AG04449 (cell line): Measurements from ENCODE around the gene SPATA19.

Source experiments
- CTCF ChIA-PET: fragments of 350-600 bp; formaldehyde crosslinking; extraction: SDS; loops from one replicate; lab custom pipeline; 2021; ENCODE audit warnings: antibody characterized with exemption; lab: Yijun Ruan, JAX
- POLR2A ChIA-PET: fragments of 400-600, 350-600 bp; formaldehyde crosslinking; extraction: SDS; loops from one replicate; lab custom pipeline; 2020; ENCODE audit warnings: antibody characterized with exemption, inconsistent platforms; lab: Yijun Ruan, JAX
- DNase-seq: peaks from one replicate; pipeline ENCODE4 v3.0.0-alpha.2; 2010; ENCODE audit warnings: low read depth, low spot score
- H3K4me3 ChIP-seq: 2 replicates; pipeline ENCODE4 v1.5.1; 2011; ENCODE audit warnings: low read depth, mild to moderate bottlenecking, control low read depth, low read length
- CTCF ChIP-seq: IDR thresholded peaks from one replicate; pipeline ENCODE4 v1.5.1; 2011; ENCODE audit warnings: mild to moderate bottlenecking, moderate library complexity, low read length, control low read depth, inconsistent platforms; ENCODE audit not compliant: insufficient read depth; ENCODE audit errors: missing control alignments

Gene SPATA19

GRCh38 chr11:133845413-133845812 is at the start of gene SPATA19:
Gene SPATA19 (minus strand): TSS chr11:133845513. CDS start chr11:133845446, 67 bp downstream.
- no peak for DNase-seq
- TF ChIP-seq CTCF, result no peak
- ChIA-PET POLR2A (no interaction called here), CTCF (no interaction called here)
- H3K4me3 ChIP-seq, result no peak within 1 kb of the TSS

- ChIA-PET POLR2A (no interaction called here), CTCF (no interaction called here)
- DNase-seq, result no peak
- TF ChIP-seq CTCF, result no peak
- H3K4me3 ChIP-seq, result no peak overlapping the region
Observed at GRCh38 chr11:133895061-133895479, 49.8 kb upstream of the SPATA19 start.

DNA sequence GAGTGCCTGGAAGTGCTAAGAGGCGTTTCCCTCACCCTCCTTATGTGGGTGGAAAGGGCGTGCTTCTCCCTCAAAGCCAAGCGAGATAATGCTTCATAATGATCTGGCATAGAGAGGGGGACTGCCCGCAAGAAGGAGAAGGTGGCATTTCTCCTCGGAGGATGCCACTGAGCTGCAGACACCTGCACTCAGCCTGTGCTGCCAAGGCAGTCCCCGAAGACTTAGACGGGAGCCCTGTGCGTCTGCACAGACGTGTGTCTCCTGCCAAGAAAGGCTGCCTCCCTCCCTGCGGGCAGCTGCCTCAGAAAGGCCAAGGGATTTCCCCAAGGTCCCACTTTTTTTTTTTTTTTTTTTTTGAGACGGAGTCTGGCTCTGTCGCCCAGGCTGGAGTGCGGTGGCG is 48.1 kb upstream of the SPATA19 start:
- DNase-seq, result no peak
- TF ChIP-seq CTCF, result no peak
- no peak overlapping the region for H3K4me3 ChIP-seq
- POLR2A ChIA-PET, result no interaction called here
- CTCF ChIA-PET, result no interaction called here

DNA sequence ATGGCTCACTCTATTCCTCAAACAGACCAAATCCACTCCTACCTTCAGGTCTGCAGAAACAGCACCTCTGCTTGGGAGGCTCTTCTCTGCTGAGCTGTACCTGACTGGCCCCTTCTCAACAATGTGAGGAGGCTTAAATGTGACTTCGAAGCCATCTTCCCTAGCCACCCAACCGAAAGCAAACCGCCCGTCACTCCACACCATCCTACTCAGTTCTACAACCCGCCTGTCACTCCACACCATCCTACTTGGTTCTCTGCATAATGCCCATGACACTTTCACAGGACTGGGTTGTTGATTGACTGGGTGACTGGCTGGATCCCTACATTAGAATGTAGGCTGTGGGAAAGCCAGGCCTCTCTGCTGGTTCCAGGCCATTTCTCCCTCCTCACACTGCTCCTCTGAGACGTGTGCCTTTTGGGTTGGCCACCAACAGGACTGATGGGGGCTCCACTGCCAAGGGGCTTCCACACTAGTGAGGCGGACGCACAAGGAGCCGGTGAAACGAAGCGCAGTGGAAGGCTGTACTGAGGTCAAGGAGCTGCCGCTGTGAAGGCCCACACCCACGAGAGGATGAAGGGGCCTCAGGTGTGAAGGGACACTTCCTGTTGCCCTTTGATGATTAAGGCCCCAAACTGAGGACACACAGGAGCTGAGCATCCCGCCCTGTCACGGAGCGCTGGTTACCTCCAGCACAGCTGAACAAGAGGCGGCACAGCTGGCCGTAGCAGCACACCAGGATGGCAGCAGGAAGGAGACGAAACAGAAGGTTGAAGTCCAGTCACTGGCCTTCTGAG is 47.5 kb upstream of the SPATA19 start:
- no peak for DNase-seq
- ChIA-PET POLR2A (no interaction called here), CTCF (no interaction called here)
- H3K4me3 ChIP-seq, result no peak overlapping the region
- no peak for TF ChIP-seq CTCF

GRCh38 chr11:133892126-133892525 is 46.8 kb upstream of the SPATA19 start:
- ChIA-PET POLR2A (no interaction called here), CTCF (no interaction called here)
- no peak for TF ChIP-seq CTCF
- DNase-seq, result no peak
- no peak overlapping the region for H3K4me3 ChIP-seq

- TF ChIP-seq CTCF, result no peak
- ChIA-PET POLR2A (no interaction called here), CTCF (no interaction called here)
- H3K4me3 ChIP-seq, result no peak overlapping the region
- no peak for DNase-seq
Observed at GRCh38 chr11:133889893-133890292, 44.6 kb upstream of the SPATA19 start.
